ENCODE measurements around the gene OS9.
A peak's percentile ranks its signal among the peaks of the same experiment; 100 is the strongest.

OS9 gene

DNA sequence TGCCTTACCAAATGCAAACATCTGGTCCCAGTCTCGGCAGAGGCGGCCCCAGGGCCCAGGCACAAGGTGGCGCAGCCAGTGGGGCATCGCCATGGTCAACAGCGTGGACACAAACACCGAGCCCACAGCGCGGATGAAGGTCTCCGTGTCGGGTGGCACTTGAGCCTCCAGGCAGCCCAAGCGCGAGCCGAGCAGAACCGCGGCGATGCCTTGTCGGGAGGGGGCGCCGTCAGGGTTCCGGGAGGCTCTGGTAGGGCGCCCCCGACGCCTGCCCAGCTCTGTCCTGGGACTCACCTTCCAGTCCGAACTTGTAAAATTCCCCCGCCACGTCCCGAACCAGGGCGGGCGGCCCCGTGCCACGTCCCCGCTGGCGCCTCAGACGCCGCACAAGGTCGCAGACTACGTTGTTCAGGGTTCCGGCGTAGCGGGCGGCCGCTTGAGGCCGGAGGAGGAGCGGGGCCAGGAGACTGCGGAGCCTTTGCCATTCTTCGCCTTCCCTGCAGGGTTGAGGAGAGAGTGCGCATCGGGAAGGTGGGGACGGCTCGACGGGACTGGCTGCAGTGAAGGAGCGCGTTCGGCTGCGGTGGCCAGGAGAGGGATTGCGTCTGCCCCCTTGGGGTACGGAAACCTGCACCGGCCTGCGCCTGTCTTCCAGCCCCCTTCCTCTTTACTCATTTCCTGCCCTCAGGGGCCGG, 71.2 kb downstream of the OS9 start:
- Mint-ChIP-seq H3K4me3 (peak overlapping the region; percentile 89), H3K36me3 (ENCODE audit: low read depth) (peaks cover 18% of the 10 kb centered on the region), H3K4me1 (ENCODE audit: low read depth) (peaks cover 32% of the 10 kb centered on the region), H3K27me3 (ENCODE audit: low read depth) (peaks cover 20% of the 10 kb centered on the region), H3K9me3 (no peaks in the 10 kb centered on the region), H3K27ac (peak overlapping the region; percentile 73)

- H3K27me3 Mint-ChIP-seq (ENCODE audit: low read depth) = peaks cover 20% of the 10 kb centered on the region
- H3K27ac Mint-ChIP-seq = peak overlapping the region; percentile 73
- no peaks in the 10 kb centered on the region for H3K9me3 Mint-ChIP-seq
- peaks cover 18% of the 10 kb centered on the region for H3K36me3 Mint-ChIP-seq (ENCODE audit: low read depth)
- peak overlapping the region; percentile 89 for H3K4me3 Mint-ChIP-seq
- H3K4me1 Mint-ChIP-seq (ENCODE audit: low read depth) = peaks cover 34% of the 10 kb centered on the region
Observed at GRCh38 chr12:57765698-57766463, 71.9 kb downstream of the OS9 start.

DNA sequence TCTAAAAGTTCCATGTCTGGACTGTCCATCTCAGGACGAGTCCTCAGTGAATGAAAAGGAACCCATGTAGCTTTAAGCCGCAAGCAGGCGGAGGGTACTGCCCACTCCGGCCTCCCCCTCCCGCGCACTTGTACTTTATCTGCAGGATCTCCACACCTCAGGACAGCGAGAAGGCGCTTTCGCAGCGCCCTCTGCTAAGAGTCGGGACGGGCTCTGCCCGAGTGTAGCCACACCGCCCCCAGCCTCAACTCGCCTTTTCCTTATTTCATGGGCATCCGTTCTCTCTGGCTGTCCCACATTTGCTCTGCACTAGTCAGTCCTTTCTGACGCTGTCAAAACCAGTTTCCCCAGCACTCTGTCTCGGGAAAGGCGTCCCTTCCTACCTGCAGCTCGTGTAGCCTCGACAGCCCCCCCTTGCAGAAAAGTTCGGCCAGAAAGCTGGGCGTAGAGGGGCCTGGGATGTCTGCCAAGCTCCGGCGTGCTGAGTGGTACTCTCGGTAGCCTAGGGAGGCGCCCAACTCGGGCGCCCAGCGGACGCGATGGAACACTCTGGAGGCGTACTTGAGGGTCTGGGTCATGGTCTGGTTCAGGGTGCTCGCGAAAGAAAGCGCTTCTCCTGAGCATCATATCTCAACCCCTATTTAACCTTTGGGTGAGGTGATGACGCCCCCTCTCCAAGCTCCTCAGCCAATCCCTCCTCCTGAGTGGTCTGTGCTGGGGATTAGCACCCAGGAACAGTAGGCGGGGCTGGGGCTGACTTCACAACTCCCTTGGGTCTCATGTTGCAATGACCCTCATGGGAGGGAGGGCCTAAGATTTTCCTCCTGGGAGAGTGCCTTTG, 72.8 kb downstream of the OS9 start, which contains the start of gene CYP27B1:
Gene CYP27B1, minus strand, starts transcription at position 615 of the 841 bp plus-strand sequence. Its CDS starts 37 bp downstream, at position 578.
- Mint-ChIP-seq H3K27me3 (ENCODE audit: low read depth) (peaks cover 20% of the 10 kb centered on the region), H3K9me3 (no peaks in the 10 kb centered on the region), H3K36me3 (ENCODE audit: low read depth) (peaks cover 15% of the 10 kb centered on the region), H3K27ac (no peak within 1 kb of the TSS), H3K4me3 (peak within 1 kb of the TSS; percentile 89), H3K4me1 (ENCODE audit: low read depth) (peaks cover 39% of the 10 kb centered on the region)

- Mint-ChIP-seq H3K4me1 (ENCODE audit: low read depth) (peaks cover 42% of the 10 kb centered on the region), H3K27ac (no peak overlapping the region), H3K4me3 (no peak overlapping the region), H3K9me3 (no peaks in the 10 kb centered on the region), H3K27me3 (ENCODE audit: low read depth) (peaks cover 20% of the 10 kb centered on the region), H3K36me3 (ENCODE audit: low read depth) (peaks cover 15% of the 10 kb centered on the region)
Observed at GRCh38 chr12:57767305-57767698, 73.4 kb downstream of the OS9 start.

- peaks cover 43% of the 10 kb centered on the region for H3K4me1 Mint-ChIP-seq (ENCODE audit: low read depth)
- no peak overlapping the region for H3K4me3 Mint-ChIP-seq
- H3K27ac Mint-ChIP-seq = no peak overlapping the region
- no peaks in the 10 kb centered on the region for H3K9me3 Mint-ChIP-seq
- H3K27me3 Mint-ChIP-seq (ENCODE audit: low read depth) = peaks cover 20% of the 10 kb centered on the region
- H3K36me3 Mint-ChIP-seq (ENCODE audit: low read depth) = peaks cover 13% of the 10 kb centered on the region
Observed at GRCh38 chr12:57767876-57768275, 73.9 kb downstream of the OS9 start.

- Mint-ChIP-seq H3K27ac (no peak overlapping the region), H3K4me3 (peak overlapping the region; percentile 27), H3K27me3 (ENCODE audit: low read depth) (peaks cover 13% of the 10 kb centered on the region), H3K9me3 (no peaks in the 10 kb centered on the region), H3K4me1 (ENCODE audit: low read depth) (peaks cover 39% of the 10 kb centered on the region), H3K36me3 (ENCODE audit: low read depth) (peaks cover 7% of the 10 kb centered on the region)
Observed at GRCh38 chr12:57769594-57769993, 75.7 kb downstream of the OS9 start.

GRCh38 chr12:57770734-57771133, 76.8 kb downstream of the OS9 start:
- peaks cover 30% of the 10 kb centered on the region for H3K4me1 Mint-ChIP-seq (ENCODE audit: low read depth)
- peaks cover 8% of the 10 kb centered on the region for H3K36me3 Mint-ChIP-seq (ENCODE audit: low read depth)
- H3K4me3 Mint-ChIP-seq = no peak overlapping the region
- H3K27ac Mint-ChIP-seq = peak overlapping the region; percentile 43
- peaks cover 7% of the 10 kb centered on the region for H3K27me3 Mint-ChIP-seq (ENCODE audit: low read depth)
- H3K9me3 Mint-ChIP-seq = no peaks in the 10 kb centered on the region

Data from T-helper 1 cell treated with Interleukin-12 subunit alpha and Interleukin-12 subunit beta and Interleukin-4 antibody, amounts not matched to agents 30 μg/mL and 1 μg/mL, for 36 hours (primary cell).